CD14-positive monocyte (primary cell): Measurements from ENCODE around the gene PRSS1. TPM values are rescaled to one million over a fixed set of nuclear protein-coding genes. Genes with fewer than 3 reads are reported as not detected.

ENCODE experiments used
- DNase-seq, 3 donors: peaks; one replicate each; pipeline ENCODE4 v3.0.0-alpha.2; 2011 to 2022
- H2AFZ ChIP-seq: 2 replicates; pipeline ENCODE4 v1.6.0; 2012; ENCODE audit warnings: mild to moderate bottlenecking, low read depth, low read length, inconsistent platforms; ENCODE audit not compliant: insufficient read depth, poor library complexity, severe bottlenecking
- H3K27ac ChIP-seq, 2 donors: 1 replicate in 1 of 2; 2 replicates in 1 of 2; pipeline ENCODE4 v1.5.1; 2012 to 2013; ENCODE audit warnings: low read length in 2 of 2, control low read depth in 1 of 2, inconsistent platforms in 1 of 2, low read depth in 1 of 2, mild to moderate bottlenecking in 1 of 2
- H3K27me3 ChIP-seq, 2 donors: one replicate each; pipeline versions ENCODE4 v1.6.0 to v1.6.1; 2011 to 2013; ENCODE audit warnings: low read length in 2 of 2; ENCODE audit not compliant: control insufficient read depth in 2 of 2, insufficient read depth in 2 of 2
- H3K36me3 ChIP-seq, 2 donors: replicated peaks in 1 of 2; 1 replicate in 1 of 2; 2 replicates in 1 of 2; pipeline versions ENCODE4 v1.5.1 to v1.6.1; 2012 to 2013; ENCODE audit warnings: low read length in 2 of 2, control low read depth in 1 of 2, inconsistent platforms in 1 of 2, mild to moderate bottlenecking in 1 of 2; ENCODE audit not compliant: insufficient read depth in 2 of 2, control insufficient read depth in 1 of 2
- H3K4me1 ChIP-seq, 2 donors: 1 replicate in 1 of 2; 2 replicates in 1 of 2; pipeline versions ENCODE4 v1.5.1 to v1.6.1; 2012 to 2013; ENCODE audit warnings: low read length in 2 of 2, control low read depth in 1 of 2, inconsistent platforms in 1 of 2, mild to moderate bottlenecking in 1 of 2, moderate library complexity in 1 of 2; ENCODE audit not compliant: insufficient read depth in 2 of 2, control insufficient read depth in 1 of 2
- H3K4me2 ChIP-seq: replicated peaks from 2 replicates; pipeline ENCODE3; 2012; ENCODE audit warnings: low read length, moderate library complexity, mild to moderate bottlenecking; ENCODE audit not compliant: poor library complexity, severe bottlenecking; ENCODE audit errors: extremely low read depth
- H3K4me3 ChIP-seq, 3 experiments: fragments of 200-600 bp in 1 of 3; sonication (generic) in 1 of 3; replicated peaks in 1 of 3; 1 replicate in 2 of 3; 2 replicates in 1 of 3; pipeline ENCODE4 v1.5.1; 2011 to 2013; ENCODE audit warnings: low read length in 3 of 3, mild to moderate bottlenecking in 3 of 3, control low read depth in 2 of 3, low read depth in 2 of 3, inconsistent platforms in 1 of 3, moderate library complexity in 1 of 3
- H3K79me2 ChIP-seq: 2 replicates; pipeline ENCODE4 v1.6.0; 2012; ENCODE audit warnings: mild to moderate bottlenecking, control low read depth, inconsistent platforms, low read length, moderate library complexity; ENCODE audit not compliant: insufficient read depth
- H3K9ac ChIP-seq: 2 replicates; pipeline ENCODE4 v1.6.0; 2017; ENCODE audit warnings: low read length, mild to moderate bottlenecking; ENCODE audit not compliant: insufficient read depth, poor library complexity, severe bottlenecking
- H3K9me3 ChIP-seq, 2 donors: replicated peaks in 1 of 2; 1 replicate in 1 of 2; 2 replicates in 1 of 2; pipeline versions ENCODE4 v1.5.1 to v1.6.1; 2012 to 2013; ENCODE audit warnings: low read length in 2 of 2, control low read depth in 1 of 2; ENCODE audit not compliant: control insufficient read depth in 1 of 2, insufficient read depth in 1 of 2
- H4K20me1 ChIP-seq: 2 replicates; pipeline ENCODE4 v1.6.0; 2012; ENCODE audit warnings: mild to moderate bottlenecking, low read length, control low read depth, moderate library complexity; ENCODE audit not compliant: insufficient read depth
- H3K27ac Mint-ChIP-seq, 7 donors: one replicate each; pipeline ENCODE4 v1.8.0; 2020; ENCODE audit warnings: mild to moderate bottlenecking in 7 of 7, mixed read lengths in 7 of 7, moderate library complexity in 6 of 7, inconsistent platforms in 2 of 7
- H3K27me3 Mint-ChIP-seq, 3 donors: one replicate each; pipeline ENCODE4 v1.8.0; 2021 to 2022; ENCODE audit warnings: low read depth in 3 of 3, mild to moderate bottlenecking in 3 of 3, mixed read lengths in 3 of 3, moderate library complexity in 3 of 3, inconsistent platforms in 1 of 3
- H3K36me3 Mint-ChIP-seq, 2 donors: one replicate each; pipeline ENCODE4 v1.8.0; 2020; ENCODE audit warnings: mixed read lengths in 2 of 2, inconsistent platforms in 1 of 2, mild to moderate bottlenecking in 1 of 2
- H3K4me1 Mint-ChIP-seq: one replicate; pipeline ENCODE4 v1.8.0; 2020; ENCODE audit warnings: mild to moderate bottlenecking, mixed read lengths
- H3K4me3 Mint-ChIP-seq, 2 donors: one replicate each; pipeline ENCODE4 v1.8.0; 2020; ENCODE audit warnings: mild to moderate bottlenecking in 2 of 2, mixed read lengths in 2 of 2, moderate library complexity in 1 of 2
- H3K9me3 Mint-ChIP-seq, 7 donors: one replicate each; pipeline ENCODE4 v1.8.0; 2020 to 2022; ENCODE audit warnings: mixed read lengths in 7 of 7, mild to moderate bottlenecking in 6 of 7, moderate library complexity in 6 of 7, inconsistent platforms in 2 of 7
- WGBS: methylation state at CpG from one replicate; pipeline ENCODE4 v1.1.5; 2013; ENCODE audit warnings: missing lambda C conversion rate; ENCODE audit not compliant: insufficient coverage; 5-methylcytosine and 5-hydroxymethylcytosine counted together
- intact Hi-C, 2 donors: fragments of 100-400 bp; cut with micrococcal nuclease; formaldehyde crosslinking; loops; one replicate each; pipeline versions ENCODE4 v1.15.0 to v1.15.1; 2023
- polyA plus RNA-seq, 3 donors: library from polyadenylated mRNA; depleted of rRNA in 1 of 3; unstranded in 2 of 3; stranded (reverse) in 1 of 3; fragments of 300-500 nt in 2 of 3; fragments of >200 nt in 1 of 3; fragmentation: Illumina TruSeq in 2 of 3; gene quantifications; 1 replicate in 2 of 3; 2 replicates in 1 of 3; pipeline ENCODE4 v1.2.3, GENCODE V29; 2012 to 2021
- TF ChIP-seq, protein P1 (sequence below): fragments of 200-600 bp; IDR thresholded peaks from one replicate; pipeline ENCODE4 v1.8.0; 2022; ENCODE audit warnings: antibody characterized with exemption, mild to moderate bottlenecking

Gene PRSS1
- polyA plus RNA-seq, 3 donors: not detected

DNA sequence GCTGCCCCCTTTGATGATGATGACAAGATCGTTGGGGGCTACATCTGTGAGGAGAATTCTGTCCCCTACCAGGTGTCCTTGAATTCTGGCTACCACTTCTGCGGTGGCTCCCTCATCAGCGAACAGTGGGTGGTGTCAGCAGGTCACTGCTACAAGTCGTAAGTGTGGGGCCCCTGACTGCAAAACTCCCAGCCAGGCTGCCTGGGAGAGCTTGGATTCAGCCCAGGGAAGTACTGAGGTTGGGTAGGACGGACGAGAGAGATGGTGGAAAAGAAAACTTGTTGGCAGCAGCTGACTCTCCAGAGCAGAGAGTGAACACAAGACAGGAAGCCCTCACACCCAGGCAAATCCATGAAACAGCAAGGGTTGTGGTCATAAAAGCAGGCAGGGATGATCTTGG lies 22.8 kb downstream of the PRSS1 start:
- H3K36me3 Mint-ChIP-seq: no peaks in the 10 kb centered on the region
- Histone ChIP-seq H3K4me2 (no peak overlapping the region), H3K27me3 (no peaks in the 10 kb centered on the region), H3K9ac (no peak overlapping the region), H2AFZ (no peak overlapping the region), H4K20me1 (no peaks in the 10 kb centered on the region), H3K4me1 (no peaks in the 10 kb centered on the region), H3K36me3 (no peaks in the 10 kb centered on the region), H3K4me3 (no peak overlapping the region), H3K9me3 (no peaks in the 10 kb centered on the region), H3K79me2 (no peaks in the 10 kb centered on the region), H3K27ac (no peak overlapping the region)
- no peak overlapping the region for H3K4me3 Mint-ChIP-seq
- no peak for DNase-seq
- 100% methylated on average over 3 of the region's 6 CpGs for WGBS
- intact Hi-C loops: no loop called here
- H3K4me1 Mint-ChIP-seq: no peaks in the 10 kb centered on the region
- no peak overlapping the region for H3K27ac Mint-ChIP-seq
- H3K9me3 Mint-ChIP-seq: peaks cover 0 to under 1% (median 0%) of the 10 kb centered on the region in 7 donors
- TF ChIP-seq, protein P1, sequence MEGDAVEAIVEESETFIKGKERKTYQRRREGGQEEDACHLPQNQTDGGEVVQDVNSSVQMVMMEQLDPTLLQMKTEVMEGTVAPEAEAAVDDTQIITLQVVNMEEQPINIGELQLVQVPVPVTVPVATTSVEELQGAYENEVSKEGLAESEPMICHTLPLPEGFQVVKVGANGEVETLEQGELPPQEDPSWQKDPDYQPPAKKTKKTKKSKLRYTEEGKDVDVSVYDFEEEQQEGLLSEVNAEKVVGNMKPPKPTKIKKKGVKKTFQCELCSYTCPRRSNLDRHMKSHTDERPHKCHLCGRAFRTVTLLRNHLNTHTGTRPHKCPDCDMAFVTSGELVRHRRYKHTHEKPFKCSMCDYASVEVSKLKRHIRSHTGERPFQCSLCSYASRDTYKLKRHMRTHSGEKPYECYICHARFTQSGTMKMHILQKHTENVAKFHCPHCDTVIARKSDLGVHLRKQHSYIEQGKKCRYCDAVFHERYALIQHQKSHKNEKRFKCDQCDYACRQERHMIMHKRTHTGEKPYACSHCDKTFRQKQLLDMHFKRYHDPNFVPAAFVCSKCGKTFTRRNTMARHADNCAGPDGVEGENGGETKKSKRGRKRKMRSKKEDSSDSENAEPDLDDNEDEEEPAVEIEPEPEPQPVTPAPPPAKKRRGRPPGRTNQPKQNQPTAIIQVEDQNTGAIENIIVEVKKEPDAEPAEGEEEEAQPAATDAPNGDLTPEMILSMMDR: no peak
- peaks cover 5 to 8% (median 5%) of the 10 kb centered on the region in 3 donors for H3K27me3 Mint-ChIP-seq

DNA sequence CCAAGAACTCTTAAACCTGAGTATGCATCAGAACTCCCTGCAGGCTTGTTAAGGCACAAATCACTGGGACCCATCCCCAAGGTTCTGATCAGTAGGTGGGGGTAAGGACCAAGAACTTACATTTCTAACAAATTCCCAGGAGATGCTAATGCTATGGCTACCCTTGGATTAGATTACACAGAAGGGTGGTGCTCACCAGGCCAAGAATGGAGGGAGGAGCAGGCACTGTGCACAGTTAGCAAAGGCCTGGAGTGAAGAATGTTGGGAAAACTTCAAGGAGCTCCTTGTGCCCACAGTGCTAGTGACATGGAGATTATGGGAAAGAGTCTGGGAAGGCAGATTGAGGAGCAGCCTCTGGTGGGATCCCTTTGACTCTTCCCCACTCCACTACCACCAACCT lies 23.4 kb downstream of the PRSS1 start:
- H3K9me3 Mint-ChIP-seq: peaks cover 0 to 3% (median 0%) of the 10 kb centered on the region in 7 donors
- H2AFZ ChIP-seq: no peak overlapping the region
- no peaks in the 10 kb centered on the region for H3K4me1 Mint-ChIP-seq
- no peaks in the 10 kb centered on the region for H4K20me1 ChIP-seq
- intact Hi-C loops: no loop called here
- H3K9ac ChIP-seq: no peak overlapping the region
- H3K79me2 ChIP-seq: no peaks in the 10 kb centered on the region
- H3K27ac ChIP-seq: no peak overlapping the region
- TF ChIP-seq, protein P1: no peak
- H3K9me3 ChIP-seq: no peaks in the 10 kb centered on the region
- no peak overlapping the region for H3K4me3 Mint-ChIP-seq
- no peaks in the 10 kb centered on the region for H3K27me3 ChIP-seq
- no peak overlapping the region for H3K4me3 ChIP-seq
- DNase-seq: no peak
- H3K27me3 Mint-ChIP-seq: peaks cover 5 to 8% (median 5%) of the 10 kb centered on the region in 3 donors
- no peaks in the 10 kb centered on the region for H3K36me3 Mint-ChIP-seq
- no peak overlapping the region for H3K27ac Mint-ChIP-seq
- H3K36me3 ChIP-seq: no peaks in the 10 kb centered on the region
- no peaks in the 10 kb centered on the region for H3K4me1 ChIP-seq
- H3K4me2 ChIP-seq: no peak overlapping the region
